GM23338 (cell line): Measurements from ENCODE around the gene GTSE1. TPM values are rescaled to one million over a fixed set of nuclear protein-coding genes. Genes with fewer than 3 reads are reported as not detected.

ENCODE experiments used
- ATAC-seq: fragments of 200-7000 bp; cut with Tn5 transposase; 3 replicates; pipeline ENCODE4 v1.9.1; 2020
- DNase-seq: peaks from one replicate; pipeline ENCODE4 v3.0.0-alpha.2; 2015; ENCODE audit warnings: low spot score
- H2AFZ ChIP-seq: fragments of 200-600 bp; sonication (generic); 2 replicates; pipeline ENCODE4 v1.8.0; 2016; ENCODE audit warnings: antibody characterized with exemption, mild to moderate bottlenecking, moderate library complexity
- H3F3A ChIP-seq: fragments of 200-600 bp; sonication (generic); replicated peaks from 2 replicates; pipeline ENCODE4 v1.8.0; 2017; ENCODE audit warnings: antibody characterized with exemption, mixed run types, low read depth
- H3K27ac ChIP-seq: fragments of 200-600 bp; sonication (generic); 2 replicates; pipeline ENCODE4 v1.6.1; 2016; ENCODE audit warnings: low read depth
- H3K27me3 ChIP-seq: fragments of 200-600 bp; sonication (generic); 2 replicates; pipeline ENCODE4 v1.8.0; 2016; ENCODE audit warnings: mild to moderate bottlenecking, mixed run types, moderate library complexity; ENCODE audit not compliant: insufficient read depth
- H3K36me3 ChIP-seq: fragments of 200-600 bp; sonication (generic); 2 replicates; pipeline ENCODE4 v1.8.0; 2016; ENCODE audit warnings: mild to moderate bottlenecking; ENCODE audit not compliant: insufficient read depth
- H3K4me1 ChIP-seq: fragments of 200-600 bp; sonication (generic); 2 replicates; pipeline ENCODE4 v1.8.0; 2016; ENCODE audit warnings: mild to moderate bottlenecking, moderate library complexity; ENCODE audit not compliant: insufficient read depth
- H3K4me2 ChIP-seq: fragments of 200-600 bp; sonication (generic); 2 replicates; pipeline ENCODE4 v1.7.1; 2017; ENCODE audit warnings: mixed run types
- H3K4me3 ChIP-seq: fragments of 200-600 bp; sonication (generic); 2 replicates; pipeline ENCODE4 v1.6.1; 2016; ENCODE audit warnings: mixed run types
- H3K79me2 ChIP-seq: fragments of 200-600 bp; sonication (generic); replicated peaks from 2 replicates; pipeline ENCODE4 v1.8.0; 2017; ENCODE audit warnings: mild to moderate bottlenecking; ENCODE audit not compliant: insufficient read depth
- H3K9me2 ChIP-seq: fragments of 200-600 bp; sonication (generic); 2 replicates; pipeline ENCODE4 v1.8.0; 2017; ENCODE audit not compliant: insufficient read depth
- H4K20me1 ChIP-seq: fragments of 200-600 bp; sonication (generic); replicated peaks from 2 replicates; pipeline ENCODE4 v1.8.0; 2017; ENCODE audit warnings: mild to moderate bottlenecking; ENCODE audit not compliant: insufficient read depth
- H3K27ac Mint-ChIP-seq: 2 replicates; pipeline ENCODE4 v1.8.0; 2020; ENCODE audit warnings: inconsistent platforms, mild to moderate bottlenecking, moderate library complexity, mixed read lengths
- H3K27me3 Mint-ChIP-seq: 3 replicates; pipeline ENCODE4 v1.8.0; 2022; ENCODE audit warnings: low read depth, mild to moderate bottlenecking, moderate library complexity, mixed read lengths, inconsistent platforms; ENCODE audit not compliant: insufficient read depth, poor library complexity
- H3K36me3 Mint-ChIP-seq: 3 replicates; pipeline ENCODE4 v1.8.0; 2021; ENCODE audit warnings: low read depth, mild to moderate bottlenecking, inconsistent platforms, moderate library complexity, mixed read lengths
- H3K4me1 Mint-ChIP-seq: 3 replicates; pipeline ENCODE4 v1.8.0; 2020; ENCODE audit warnings: mild to moderate bottlenecking, inconsistent platforms, mixed read lengths
- H3K4me3 Mint-ChIP-seq: 3 replicates; pipeline ENCODE4 v1.8.0; 2021; ENCODE audit warnings: moderate library complexity, mild to moderate bottlenecking, inconsistent platforms, mixed read lengths
- H3K9me3 Mint-ChIP-seq: 3 replicates; pipeline ENCODE4 v1.8.0; 2020; ENCODE audit warnings: moderate library complexity, mild to moderate bottlenecking, inconsistent platforms, mixed read lengths
- CTCF ChIP-seq, 2 experiments: fragments of 200-600 bp in 1 of 2; sonication (generic) in 1 of 2; conservative IDR thresholded peaks; 2 replicates each; pipeline versions ENCODE4 v1.5.1 to v1.6.1; 2016 to 2017; ENCODE audit warnings: antibody characterized with exemption in 2 of 2, low read depth in 2 of 2, mild to moderate bottlenecking in 2 of 2, moderate library complexity in 1 of 2
- ETS1 ChIP-seq: IDR thresholded peaks from 2 replicates; pipeline ENCODE4 v1.6.1; 2016; ENCODE audit warnings: antibody characterized with exemption
- EZH2phosphoT487 ChIP-seq: fragments of 200-600 bp; sonication (generic); IDR thresholded peaks from one replicate; pipeline ENCODE4 v1.8.1; 2018; ENCODE audit warnings: antibody characterized with exemption; ENCODE audit not compliant: unreplicated experiment
- NANOG ChIP-seq: IDR thresholded peaks from 2 replicates; pipeline ENCODE4 v1.6.1; 2016; ENCODE audit warnings: antibody characterized with exemption, borderline replicate concordance
- POLR2AphosphoS5 ChIP-seq: IDR thresholded peaks from 2 replicates; pipeline ENCODE4 v1.6.1; 2016; ENCODE audit warnings: antibody characterized with exemption, low read depth
- REST ChIP-seq: IDR thresholded peaks from one replicate; pipeline ENCODE4 v1.6.1; 2018; ENCODE audit warnings: antibody characterized with exemption; ENCODE audit not compliant: unreplicated experiment
- STAT1 ChIP-seq: IDR thresholded peaks from one replicate; pipeline ENCODE4 v1.6.1; 2016; ENCODE audit warnings: antibody characterized with exemption; ENCODE audit not compliant: unreplicated experiment
- ZNF331 ChIP-seq: fragments of 250-450 bp; sonication (Bioruptor Pico); IDR thresholded peaks from 2 replicates; pipeline ENCODE4 v1.5.0; 2020; ENCODE audit warnings: low read depth, mild to moderate bottlenecking, moderate library complexity
- polyA plus RNA-seq: library from polyadenylated mRNA; unstranded; fragments of >200 nt; fragmentation: Nextera tagmentation; extraction: Ambion mirVana; gene quantifications from 2 replicates; pipeline ENCODE4 v1.2.1, GENCODE V29; 2016
- total RNA-seq: library from RNA; depleted of rRNA; stranded (reverse); fragments of >200 nt; shearing (Covaris generic); gene quantifications from 2 replicates; pipeline ENCODE4 v1.2.3, GENCODE V29; 2014

The GTSE1 gene
- total and polyA plus RNA-seq, 2 experiments from 2014 or later: 26.3 to 28.6 TPM

- TF ChIP-seq ETS1 (no peak), CTCF (conservative IDR thresholded peaks at IDR 0.05; ENCODE audit: low read depth in 2 of 2) (no peak), REST (no peak), ZNF331 (CRISPR knock-in tag) (no peak), POLR2AphosphoS5 (no peak), STAT1 (no peak), NANOG (no peak), EZH2phosphoT487 (no peak)
Observed at GRCh38 chr22:46373159-46373558, 76.5 kb downstream of the GTSE1 start (continued).

GRCh38 chr22:46373921-46374662, 77.4 kb downstream of the GTSE1 start:
- Histone ChIP-seq H3K9me2 (no peaks in the 10 kb centered on the region), H3K4me2 (no peak overlapping the region), H3K4me3 (no peak overlapping the region), H3K79me2 (no peaks in the 10 kb centered on the region), H3F3A (0 out of 2 replicates have a peak, but pooled peaks cover 5% of the 10 kb centered on the region), H3K36me3 (no peaks in the 10 kb centered on the region), H4K20me1 (no peaks in the 10 kb centered on the region), H3K27ac (no peak overlapping the region), H2AFZ (no peak overlapping the region), H3K4me1 (peaks cover 18% of the 10 kb centered on the region), H3K27me3 (no peaks in the 10 kb centered on the region)
- Mint-ChIP-seq H3K27ac (no peak overlapping the region; the same call in 1 of the 2 replicates), H3K9me3 (no peaks in the 10 kb centered on the region; the same call in 2 of the 3 replicates), H3K27me3 (peaks cover 8% of the 10 kb centered on the region), H3K36me3 (peaks cover 15% of the 10 kb centered on the region), H3K4me3 (no peak overlapping the region), H3K4me1 (peaks cover 23% of the 10 kb centered on the region)
- ATAC-seq: no peak
- no peak for DNase-seq
- no peak for TF ChIP-seq ETS1
- no peak for TF ChIP-seq REST
- no peak for TF ChIP-seq ZNF331 (CRISPR knock-in tag)
